H9 (cell line): ENCODE data around the gene CDK8. TPM values are rescaled to one million over a fixed set of nuclear protein-coding genes. Genes with fewer than 3 reads are reported as not detected.

Source experiments
- DNase-seq: peaks from one replicate; pipeline ENCODE4 v3.0.0-alpha.2; 2017
- H2AFZ ChIP-seq: one replicate; pipeline ENCODE4 v1.6.1; 2013; ENCODE audit warnings: mild to moderate bottlenecking, low read length, control low read depth, moderate library complexity
- H2AK5ac ChIP-seq: 2 replicates; pipeline ENCODE4 v1.6.1; 2013; ENCODE audit warnings: low read length, control low read depth, mixed read lengths; ENCODE audit not compliant: insufficient read length
- H2BK120ac ChIP-seq: one replicate; pipeline ENCODE4 v1.6.1; 2013; ENCODE audit warnings: low read depth, mild to moderate bottlenecking, low read length, control low read depth, inconsistent platforms; ENCODE audit not compliant: poor library complexity, severe bottlenecking
- H2BK12ac ChIP-seq: 2 replicates; pipeline ENCODE4 v1.6.1; 2013; ENCODE audit warnings: low read length, control low read depth, mixed read lengths, low read depth; ENCODE audit not compliant: insufficient read length
- H2BK15ac ChIP-seq: 2 replicates; pipeline ENCODE4 v1.6.1; 2013; ENCODE audit warnings: low read depth, low read length, control low read depth
- H2BK20ac ChIP-seq: one replicate; pipeline ENCODE4 v1.6.1; 2013; ENCODE audit warnings: low read depth, mild to moderate bottlenecking, low read length, control low read depth, inconsistent platforms; ENCODE audit not compliant: poor library complexity, severe bottlenecking
- H2BK5ac ChIP-seq: 2 replicates; pipeline ENCODE4 v1.6.1; 2013; ENCODE audit warnings: low read length, control low read depth, mixed read lengths; ENCODE audit not compliant: insufficient read length
- H3K14ac ChIP-seq: 2 replicates; pipeline ENCODE4 v1.6.1; 2013; ENCODE audit warnings: low read length, control low read depth; ENCODE audit not compliant: insufficient read depth
- H3K18ac ChIP-seq: 2 replicates; pipeline ENCODE4 v1.6.1; 2013; ENCODE audit warnings: low read depth, mild to moderate bottlenecking, mixed read lengths, low read length, control low read depth; ENCODE audit not compliant: insufficient read length
- H3K23ac ChIP-seq: 2 replicates; pipeline ENCODE4 v1.6.1; 2013; ENCODE audit warnings: low read length, control low read depth, mixed read lengths, low read depth; ENCODE audit not compliant: insufficient read length
- H3K23me2 ChIP-seq: 2 replicates; pipeline ENCODE4 v1.6.1; 2013; ENCODE audit warnings: low read depth, mild to moderate bottlenecking, mixed read lengths, low read length, control low read depth; ENCODE audit not compliant: insufficient read length, poor library complexity, severe bottlenecking
- H3K27ac ChIP-seq: 2 replicates; pipeline ENCODE4 v1.5.1; 2013; ENCODE audit warnings: low read length, control low read depth, mixed read lengths, low read depth; ENCODE audit not compliant: insufficient read length
- H3K27me3 ChIP-seq: 2 replicates; pipeline ENCODE4 v1.6.1; 2013; ENCODE audit warnings: low read length, control low read depth, inconsistent platforms; ENCODE audit not compliant: insufficient read depth
- H3K4ac ChIP-seq: 2 replicates; pipeline ENCODE4 v1.6.1; 2013; ENCODE audit warnings: low read depth, mild to moderate bottlenecking, control low read depth, inconsistent platforms, low read length, moderate library complexity
- H3K4me1 ChIP-seq: 2 replicates; pipeline ENCODE4 v1.6.1; 2013; ENCODE audit warnings: low read length, control low read depth, inconsistent platforms; ENCODE audit not compliant: insufficient read depth
- H3K4me2 ChIP-seq: 2 replicates; pipeline ENCODE4 v1.6.1; 2013; ENCODE audit warnings: low read length, control low read depth, mixed read lengths; ENCODE audit not compliant: insufficient read length, insufficient read depth
- H3K56ac ChIP-seq: 2 replicates; pipeline ENCODE4 v1.6.1; 2013; ENCODE audit warnings: low read depth, mild to moderate bottlenecking, mixed read lengths, low read length, control low read depth; ENCODE audit not compliant: insufficient read length
- H3K79me1 ChIP-seq: 2 replicates; pipeline ENCODE4 v1.6.1; 2013; ENCODE audit warnings: low read depth, mild to moderate bottlenecking, moderate library complexity, low read length, control low read depth, inconsistent platforms; ENCODE audit not compliant: insufficient read depth, poor library complexity, severe bottlenecking
- H3K79me2 ChIP-seq: 2 replicates; pipeline ENCODE4 v1.6.1; 2013; ENCODE audit warnings: low read length, control low read depth, inconsistent platforms; ENCODE audit not compliant: insufficient read depth
- H3K9ac ChIP-seq: 2 replicates; pipeline ENCODE4 v1.6.1; 2013; ENCODE audit warnings: low read length, control low read depth, mixed read lengths; ENCODE audit not compliant: insufficient read length; ENCODE audit errors: extremely low read depth
- H3K9me3 ChIP-seq: one replicate; pipeline ENCODE4 v1.6.1; 2013; ENCODE audit warnings: low read depth, low read length, inconsistent platforms; ENCODE audit not compliant: control insufficient read depth
- H3T11ph ChIP-seq: one replicate; pipeline ENCODE4 v1.6.1; 2013; ENCODE audit warnings: mild to moderate bottlenecking, low read length, control low read depth, inconsistent platforms
- H4K20me1 ChIP-seq: one replicate; pipeline ENCODE4 v1.6.1; 2013; ENCODE audit not compliant: control insufficient read depth, insufficient read length, insufficient read depth
- H4K5ac ChIP-seq: 2 replicates; pipeline ENCODE4 v1.6.1; 2013; ENCODE audit warnings: low read depth, mild to moderate bottlenecking, mixed read lengths, low read length, control low read depth; ENCODE audit not compliant: insufficient read length
- H4K8ac ChIP-seq: replicated peaks from 2 replicates; pipeline ENCODE4 v1.6.1; 2013; ENCODE audit warnings: low read length, control low read depth, mixed read lengths, low read depth; ENCODE audit not compliant: insufficient read length
- H4K91ac ChIP-seq: 2 replicates; pipeline ENCODE4 v1.6.1; 2013; ENCODE audit warnings: low read depth, mild to moderate bottlenecking, moderate library complexity, mixed read lengths, low read length, control low read depth; ENCODE audit not compliant: insufficient read length
- H3K27ac Mint-ChIP-seq, 3 experiments: 2 replicates in 2 of 3; 3 replicates in 1 of 3; pipeline ENCODE4 v1.8.0; 2020 to 2021; ENCODE audit warnings: mixed read lengths in 3 of 3, mild to moderate bottlenecking in 1 of 3, moderate library complexity in 1 of 3
- H3K27me3 Mint-ChIP-seq: 2 replicates; pipeline ENCODE4 v1.8.0; 2021; ENCODE audit warnings: low read depth, mild to moderate bottlenecking, moderate library complexity, mixed read lengths
- H3K36me3 Mint-ChIP-seq, 3 experiments: 2 replicates in 2 of 3; 3 replicates in 1 of 3; pipeline ENCODE4 v1.8.0; 2020 to 2021; ENCODE audit warnings: low read depth in 3 of 3, mixed read lengths in 3 of 3; ENCODE audit not compliant: insufficient read depth in 1 of 3
- H3K4me1 Mint-ChIP-seq, 2 experiments: 2 replicates each; pipeline ENCODE4 v1.8.0; 2020; ENCODE audit warnings: mixed read lengths in 2 of 2
- H3K4me3 Mint-ChIP-seq, 2 experiments: 2 replicates in 1 of 2; 3 replicates in 1 of 2; pipeline ENCODE4 v1.8.0; 2020 to 2021; ENCODE audit warnings: mild to moderate bottlenecking in 2 of 2, mixed read lengths in 2 of 2, moderate library complexity in 1 of 2
- H3K9me3 Mint-ChIP-seq, 2 experiments: 2 replicates in 1 of 2; 3 replicates in 1 of 2; pipeline ENCODE4 v1.8.0; 2020; ENCODE audit warnings: mild to moderate bottlenecking in 2 of 2, mixed read lengths in 2 of 2, moderate library complexity in 1 of 2
- WGBS: extraction: QIAGEN DNeasy Blood & Tissue Kit; methylation state at CpG from one replicate; pipeline ENCODE4 v1.1.7; 2013; ENCODE audit warnings: missing lambda C conversion rate, low lambda C conversion rate, mixed read lengths; ENCODE audit not compliant: insufficient read length; ENCODE audit errors: extremely low coverage; 5-methylcytosine and 5-hydroxymethylcytosine counted together
- total RNA-seq: library from RNA; stranded (reverse); gene quantifications from 2 replicates; pipeline ENCODE4 v1.2.1, GENCODE V29; 2021
- TF ChIP-seq, protein P1 (sequence below): fragments of 200-600 bp; sonication (generic); conservative IDR thresholded peaks from 3 replicates; pipeline ENCODE4 v1.8.0; 2021; ENCODE audit warnings: antibody characterized with exemption, mild to moderate bottlenecking

The CDK8 gene
- total RNA-seq, 1 experiment from 2014 or later, result 18.1 TPM

DNA sequence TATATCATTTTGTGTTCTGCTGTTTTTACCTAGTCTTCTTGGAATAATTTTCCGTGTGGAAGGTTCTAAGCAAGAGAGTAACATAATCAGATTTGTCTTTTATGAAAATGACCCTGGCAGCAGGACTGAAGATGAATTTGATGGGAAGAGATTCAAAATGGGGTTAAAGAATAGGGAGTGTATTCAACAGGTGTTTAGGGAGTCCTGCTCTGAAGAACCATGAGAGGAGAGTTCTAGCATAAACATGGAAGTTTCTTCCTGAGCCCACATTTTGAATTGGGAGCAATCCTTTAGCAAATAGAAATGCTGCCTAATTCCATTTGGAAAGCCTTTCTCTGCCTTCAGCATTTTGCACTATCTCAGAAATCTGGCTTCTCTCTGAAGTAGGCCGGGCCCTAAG, 127.0 kb downstream of the CDK8 start:
- Histone ChIP-seq H4K5ac (no peak overlapping the region), H3K4ac (no peak overlapping the region), H3K56ac (no peak overlapping the region), H2AK5ac (no peak overlapping the region), H2AFZ (no peak overlapping the region), H3T11ph (no peak overlapping the region), H3K9ac (no peak overlapping the region), H2BK12ac (no peak overlapping the region), H3K27ac (no peak overlapping the region), H3K79me1 (no peaks in the 10 kb centered on the region), H3K4me1 (no peaks in the 10 kb centered on the region), H3K27me3 (no peaks in the 10 kb centered on the region), H3K79me2 (no peaks in the 10 kb centered on the region), H2BK15ac (no peak overlapping the region), H2BK20ac (no peak overlapping the region), H3K14ac (no peak overlapping the region), H2BK5ac (no peak overlapping the region), H4K8ac (no peak overlapping the region), H3K18ac (no peak overlapping the region), H3K23me2 (no peaks in the 10 kb centered on the region), H4K91ac (no peak overlapping the region), H3K23ac (no peak overlapping the region), H3K4me2 (no peak overlapping the region), H2BK120ac (no peak overlapping the region), H4K20me1 (no peaks in the 10 kb centered on the region), H3K9me3 (no peaks in the 10 kb centered on the region)
- Mint-ChIP-seq H3K4me3 (no peak overlapping the region), H3K27ac (0 out of 7 replicates have a peak overlapping the region, but pooled peaks of 1 of the 3 experiments have one; percentile 24), H3K36me3 (peaks cover 0 to 4% (median 2%) of the 10 kb centered on the region in 3 experiments; a peak in 3 of 7 replicates), H3K27me3 (no peaks in the 10 kb centered on the region), H3K4me1 (peaks cover 0 to 3% of the 10 kb centered on the region in 2 experiments; a peak in 2 of 4 replicates), H3K9me3 (no peaks in the 10 kb centered on the region)
- DNase-seq, result no peak
- no CpG with 5 or more reads among the region's 2 CpGs for WGBS
- TF ChIP-seq, protein P1, sequence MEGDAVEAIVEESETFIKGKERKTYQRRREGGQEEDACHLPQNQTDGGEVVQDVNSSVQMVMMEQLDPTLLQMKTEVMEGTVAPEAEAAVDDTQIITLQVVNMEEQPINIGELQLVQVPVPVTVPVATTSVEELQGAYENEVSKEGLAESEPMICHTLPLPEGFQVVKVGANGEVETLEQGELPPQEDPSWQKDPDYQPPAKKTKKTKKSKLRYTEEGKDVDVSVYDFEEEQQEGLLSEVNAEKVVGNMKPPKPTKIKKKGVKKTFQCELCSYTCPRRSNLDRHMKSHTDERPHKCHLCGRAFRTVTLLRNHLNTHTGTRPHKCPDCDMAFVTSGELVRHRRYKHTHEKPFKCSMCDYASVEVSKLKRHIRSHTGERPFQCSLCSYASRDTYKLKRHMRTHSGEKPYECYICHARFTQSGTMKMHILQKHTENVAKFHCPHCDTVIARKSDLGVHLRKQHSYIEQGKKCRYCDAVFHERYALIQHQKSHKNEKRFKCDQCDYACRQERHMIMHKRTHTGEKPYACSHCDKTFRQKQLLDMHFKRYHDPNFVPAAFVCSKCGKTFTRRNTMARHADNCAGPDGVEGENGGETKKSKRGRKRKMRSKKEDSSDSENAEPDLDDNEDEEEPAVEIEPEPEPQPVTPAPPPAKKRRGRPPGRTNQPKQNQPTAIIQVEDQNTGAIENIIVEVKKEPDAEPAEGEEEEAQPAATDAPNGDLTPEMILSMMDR, result no peak
